ENCODE results near the gene RPL36A.

DNA sequence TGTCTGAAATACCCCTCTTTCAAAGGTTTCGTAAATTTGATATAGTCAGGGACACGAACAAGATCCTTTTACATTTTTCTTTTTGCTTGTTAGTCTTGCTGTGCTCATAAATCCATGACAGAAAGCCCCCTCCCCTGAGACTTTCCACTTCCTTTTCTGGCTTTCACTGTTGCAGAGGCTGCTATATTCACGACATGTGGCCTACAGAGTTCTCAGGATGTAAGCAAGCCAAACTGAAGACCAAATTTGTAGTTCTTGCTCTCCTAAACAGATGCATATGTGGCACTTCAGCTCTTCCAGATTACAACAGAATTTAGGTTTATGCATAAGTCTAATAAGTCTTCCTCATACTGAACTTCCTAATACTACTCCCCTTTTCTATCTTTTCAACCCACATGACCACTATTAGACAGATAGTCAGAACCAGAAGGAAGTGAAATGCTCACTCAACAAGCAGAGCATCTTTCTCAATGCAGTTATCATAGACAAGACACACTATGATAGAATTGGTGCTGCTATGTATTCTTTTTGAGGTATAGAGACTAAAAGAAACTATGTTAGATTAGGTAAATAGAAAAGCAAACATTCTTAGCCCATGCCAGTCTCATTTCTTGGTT, 19.8 kb upstream of the RPL36A start:
- TF ChIP-seq, protein P1, sequence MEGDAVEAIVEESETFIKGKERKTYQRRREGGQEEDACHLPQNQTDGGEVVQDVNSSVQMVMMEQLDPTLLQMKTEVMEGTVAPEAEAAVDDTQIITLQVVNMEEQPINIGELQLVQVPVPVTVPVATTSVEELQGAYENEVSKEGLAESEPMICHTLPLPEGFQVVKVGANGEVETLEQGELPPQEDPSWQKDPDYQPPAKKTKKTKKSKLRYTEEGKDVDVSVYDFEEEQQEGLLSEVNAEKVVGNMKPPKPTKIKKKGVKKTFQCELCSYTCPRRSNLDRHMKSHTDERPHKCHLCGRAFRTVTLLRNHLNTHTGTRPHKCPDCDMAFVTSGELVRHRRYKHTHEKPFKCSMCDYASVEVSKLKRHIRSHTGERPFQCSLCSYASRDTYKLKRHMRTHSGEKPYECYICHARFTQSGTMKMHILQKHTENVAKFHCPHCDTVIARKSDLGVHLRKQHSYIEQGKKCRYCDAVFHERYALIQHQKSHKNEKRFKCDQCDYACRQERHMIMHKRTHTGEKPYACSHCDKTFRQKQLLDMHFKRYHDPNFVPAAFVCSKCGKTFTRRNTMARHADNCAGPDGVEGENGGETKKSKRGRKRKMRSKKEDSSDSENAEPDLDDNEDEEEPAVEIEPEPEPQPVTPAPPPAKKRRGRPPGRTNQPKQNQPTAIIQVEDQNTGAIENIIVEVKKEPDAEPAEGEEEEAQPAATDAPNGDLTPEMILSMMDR (IDR thresholded peaks at IDR 0.05) = no peak
- TF ChIP-seq POLR2A (IDR thresholded peaks at IDR 0.05) = no peak

All from body of pancreas (tissue), 4 donors.